ENCODE results near the gene NCOA1.
"Not testable (repeated sequence)": the region's sequence is repeated elsewhere in the genome, so short reads cannot be mapped to it uniquely, and the experiment has no call there.

The NCOA1 gene

GRCh38 chr2:24533574-24533973, 42.5 kb downstream of the NCOA1 start:
- not testable (repeated sequence) for DNase-seq (ENCODE audit: low read depth in 2 of 2)

GRCh38 chr2:24538720-24539119, 47.7 kb downstream of the NCOA1 start:
- DNase-seq (ENCODE audit: low read depth in 2 of 2): no peak

DNA sequence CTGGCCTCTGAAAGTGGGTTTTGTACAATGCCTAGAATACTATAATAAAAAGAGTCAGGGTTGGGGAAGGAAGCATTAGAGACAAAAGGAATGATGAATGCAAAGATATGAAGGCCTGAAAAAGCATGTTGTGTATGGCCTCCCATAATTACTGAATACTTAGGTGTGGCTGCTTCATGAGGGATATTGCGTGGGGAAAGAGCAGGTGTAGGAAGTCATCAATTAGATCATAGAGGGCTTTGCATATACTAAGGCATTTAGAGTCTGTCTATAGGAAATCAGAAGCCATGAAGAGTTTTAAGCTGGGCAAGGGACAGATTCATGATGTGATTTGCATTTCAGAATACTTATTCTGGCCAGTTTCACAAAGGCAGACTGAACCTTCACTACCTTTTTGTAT, 48.2 kb downstream of the NCOA1 start:
- DNase-seq (ENCODE audit: low read depth in 2 of 2): no peak

DNA sequence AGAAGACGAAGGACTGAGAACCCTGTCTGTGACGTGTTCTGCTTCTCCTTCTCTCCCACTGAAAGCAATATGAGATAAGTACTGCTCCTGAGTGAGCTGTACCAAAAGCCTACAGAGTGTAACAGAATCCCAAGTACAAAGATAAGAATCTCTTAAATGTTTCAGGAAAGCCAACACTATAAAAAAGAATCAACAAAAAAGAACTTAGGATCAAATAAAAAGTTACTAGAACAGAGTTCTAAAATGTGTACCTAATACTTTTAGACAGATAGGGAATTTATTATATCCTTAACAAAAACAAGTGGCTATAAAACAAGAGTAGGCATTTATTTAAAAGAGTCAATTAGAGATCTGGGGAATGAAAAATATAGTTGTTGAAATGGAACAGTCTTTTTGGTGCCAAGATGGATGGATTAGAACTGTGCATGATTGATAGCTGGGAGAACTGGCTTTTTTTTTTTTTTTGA, 49.0 kb downstream of the NCOA1 start:
- DNase-seq (ENCODE audit: low read depth in 2 of 2): no peak

DNA sequence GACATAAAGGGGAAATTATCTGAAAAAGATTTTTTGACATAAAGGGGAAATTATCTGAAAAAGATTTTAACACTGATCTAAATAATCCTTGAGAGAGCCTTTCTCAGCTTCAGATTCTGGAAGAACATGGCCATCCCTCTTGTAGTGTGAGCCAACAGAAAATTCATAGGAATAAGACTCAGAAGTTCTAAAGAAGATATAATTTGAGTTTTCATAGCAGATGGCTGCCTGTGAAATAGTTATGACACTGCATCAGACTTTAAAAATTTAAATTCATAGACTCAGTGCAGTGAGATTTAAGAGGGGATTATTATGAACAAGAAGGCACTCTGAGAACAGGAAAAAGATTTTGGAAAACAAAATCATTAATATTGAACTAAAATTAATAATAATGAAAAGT, 50.6 kb downstream of the NCOA1 start:
- DNase-seq (ENCODE audit: low read depth in 2 of 2): no peak

GRCh38 chr2:24542269-24542872, 51.3 kb downstream of the NCOA1 start:
- no peak for DNase-seq (ENCODE audit: low read depth in 2 of 2)

- DNase-seq (ENCODE audit: low read depth in 2 of 2): no peak
Observed at GRCh38 chr2:24543252-24543651, 52.2 kb downstream of the NCOA1 start.

DNA sequence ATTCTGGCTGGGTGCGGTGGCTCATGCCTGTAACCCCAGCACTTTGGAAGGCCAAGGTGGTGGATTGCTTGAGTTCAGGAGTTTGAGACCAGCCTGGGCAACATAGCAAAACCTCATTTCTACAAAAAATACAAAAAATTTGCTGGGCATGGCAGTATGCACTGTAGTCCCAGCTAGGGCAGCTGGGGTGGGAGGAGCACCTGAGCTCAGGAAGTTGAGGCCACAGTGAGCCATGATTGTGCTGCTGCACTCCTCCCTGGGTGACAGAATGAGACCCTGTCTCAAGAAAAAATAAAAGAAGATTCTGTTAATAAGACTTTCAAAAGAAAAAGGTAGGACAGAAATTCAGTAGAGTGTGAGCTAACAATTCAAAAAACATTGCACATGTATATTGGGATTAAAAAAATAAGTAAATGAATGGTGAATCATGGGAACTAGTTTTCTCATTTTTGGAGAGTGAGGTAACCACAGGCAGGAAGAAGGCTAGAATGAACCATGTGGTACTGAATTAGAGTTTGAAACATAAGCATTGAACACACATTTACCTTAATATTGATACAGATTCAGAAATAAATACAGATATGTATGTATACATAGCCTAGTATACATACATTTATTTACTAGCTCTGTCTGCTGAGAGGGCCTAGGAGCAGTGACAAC, 53.5 kb downstream of the NCOA1 start:
- DNase-seq (ENCODE audit: low read depth in 2 of 2): no peak

DNA sequence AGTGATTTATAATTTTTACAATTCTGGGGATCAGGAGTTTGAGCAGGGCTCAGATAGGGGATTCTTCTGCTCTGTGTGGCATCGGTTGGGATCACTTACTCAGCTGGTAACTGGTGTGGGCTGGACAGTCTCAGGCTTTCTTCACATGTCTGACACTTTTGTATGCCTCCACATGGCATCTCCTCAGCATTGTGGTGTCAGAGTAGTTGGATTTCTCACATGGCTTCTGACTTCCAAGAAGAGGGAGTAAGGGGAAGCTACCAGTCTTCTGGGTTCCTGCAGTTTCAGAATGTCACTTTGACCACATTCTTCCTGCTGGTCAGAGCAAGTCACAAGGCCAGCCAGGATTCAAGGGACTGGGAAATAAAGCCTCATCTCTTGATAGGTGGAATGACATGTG, 55.6 kb downstream of the NCOA1 start:
- no peak for DNase-seq (ENCODE audit: low read depth in 2 of 2)

DNA sequence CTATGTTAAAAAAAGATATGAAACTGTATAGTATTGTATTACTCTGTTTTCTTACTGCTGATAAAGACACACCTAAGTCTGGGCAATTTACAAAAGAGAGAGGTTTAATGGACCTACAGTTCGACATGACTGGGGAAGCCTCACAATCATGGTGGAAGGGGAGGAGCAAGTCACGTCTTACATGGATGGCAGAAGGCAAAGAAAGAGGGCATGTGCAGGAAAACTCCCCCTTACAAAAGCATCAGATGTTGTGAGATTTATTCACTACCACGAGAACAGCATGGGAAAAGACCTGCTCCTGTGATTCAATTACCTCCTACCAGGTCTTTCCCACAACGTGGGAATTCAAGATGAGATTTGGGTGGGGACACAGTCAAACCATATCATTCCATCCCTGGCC, 57.0 kb downstream of the NCOA1 start:
- DNase-seq (ENCODE audit: low read depth in 2 of 2): no peak

GRCh38 chr2:24550301-24550700, 59.2 kb downstream of the NCOA1 start:
- not testable (repeated sequence) for DNase-seq (ENCODE audit: low read depth in 2 of 2)

DNA sequence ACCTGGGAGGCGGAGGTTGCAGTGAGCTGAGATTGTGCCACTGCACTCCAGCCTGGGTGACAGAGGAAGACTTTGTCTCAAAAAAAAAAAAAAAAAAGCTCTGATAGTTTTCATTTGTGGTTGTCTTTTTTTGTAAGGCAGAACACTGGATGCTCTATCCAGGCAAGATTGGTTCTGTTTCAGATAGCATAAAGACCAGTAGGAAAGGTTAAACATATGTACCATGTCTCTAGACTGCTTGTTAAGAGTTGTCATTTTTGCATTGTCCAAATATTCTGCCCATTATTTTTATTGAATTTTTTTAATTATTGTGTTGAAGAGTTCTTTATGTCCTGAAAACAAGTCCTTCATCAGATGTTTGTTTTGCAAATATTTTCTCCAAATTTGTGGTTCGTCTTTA, 60.0 kb downstream of the NCOA1 start:
- DNase-seq (ENCODE audit: low read depth in 2 of 2): no peak

GRCh38 chr2:24552836-24553235, 61.8 kb downstream of the NCOA1 start:
- DNase-seq (ENCODE audit: low read depth in 2 of 2): no peak

DNA sequence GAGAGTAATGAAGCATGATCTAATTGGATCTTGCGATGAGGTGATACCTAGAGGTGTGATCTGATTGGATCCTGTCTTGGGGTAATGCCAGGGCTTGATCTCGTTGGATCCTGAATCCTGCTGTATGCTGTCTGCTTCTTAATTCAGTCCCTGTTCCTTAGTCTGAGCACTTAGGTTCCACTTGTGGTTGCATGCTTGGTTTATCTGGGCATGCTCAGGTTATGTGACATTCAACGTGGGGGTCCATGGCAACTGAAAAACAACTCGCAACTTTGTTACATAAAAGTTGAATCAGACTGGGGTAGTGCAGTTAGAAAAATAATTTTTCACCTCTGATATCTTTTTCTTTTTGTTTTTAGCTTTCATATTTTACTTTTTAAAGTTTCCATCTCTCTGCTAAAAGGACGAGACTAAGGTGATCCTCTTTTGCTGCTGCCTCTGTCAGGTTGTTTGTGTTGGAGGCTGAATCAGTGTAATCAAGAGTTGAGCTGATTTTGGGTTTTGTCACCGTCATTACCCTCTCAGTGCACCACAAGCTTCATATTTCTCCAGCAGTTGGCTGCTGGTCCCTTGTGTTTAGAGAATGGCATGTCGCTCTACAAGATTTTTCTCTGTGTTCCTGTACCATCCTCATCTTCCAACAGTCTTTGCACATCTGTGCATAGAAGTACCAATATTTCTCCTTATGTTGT, 67.9 kb downstream of the NCOA1 start:
- no peak for DNase-seq (ENCODE audit: low read depth in 2 of 2)

DNA sequence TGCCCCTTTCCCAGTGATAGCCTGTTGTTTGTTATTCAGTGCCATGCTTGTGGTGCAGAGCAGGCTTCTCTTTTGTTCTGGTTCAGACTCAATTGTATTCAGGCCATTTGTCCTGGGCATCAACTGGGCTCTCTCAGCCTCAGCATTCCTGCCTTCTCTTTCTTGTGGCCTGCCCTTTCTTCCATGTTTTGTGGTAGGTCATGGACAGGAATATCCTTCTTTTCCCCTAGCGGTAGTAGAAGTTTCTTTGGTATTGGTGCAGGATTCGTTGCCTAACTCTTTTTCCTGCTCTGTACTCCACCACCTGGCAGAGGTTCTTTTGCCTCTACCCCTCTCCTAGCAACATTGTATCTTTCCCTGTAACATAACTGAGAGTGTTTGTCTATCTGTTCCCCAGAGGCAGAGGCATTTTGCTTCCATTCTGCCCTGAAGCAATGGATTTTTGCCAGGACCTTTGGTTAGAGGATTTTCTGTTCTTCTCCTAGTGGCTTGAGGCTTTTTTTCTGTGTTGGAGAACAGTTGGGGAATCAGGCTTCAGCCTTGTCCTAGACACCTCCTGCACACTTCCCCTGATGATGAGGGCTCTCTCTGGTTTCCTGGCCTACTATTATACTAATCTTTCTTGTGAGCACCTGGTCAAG, 68.5 kb downstream of the NCOA1 start:
- no peak for DNase-seq (ENCODE audit: low read depth in 2 of 2)

GRCh38 chr2:24565537-24565936, 74.5 kb downstream of the NCOA1 start:
- DNase-seq (ENCODE audit: low read depth in 2 of 2): no peak

DNA sequence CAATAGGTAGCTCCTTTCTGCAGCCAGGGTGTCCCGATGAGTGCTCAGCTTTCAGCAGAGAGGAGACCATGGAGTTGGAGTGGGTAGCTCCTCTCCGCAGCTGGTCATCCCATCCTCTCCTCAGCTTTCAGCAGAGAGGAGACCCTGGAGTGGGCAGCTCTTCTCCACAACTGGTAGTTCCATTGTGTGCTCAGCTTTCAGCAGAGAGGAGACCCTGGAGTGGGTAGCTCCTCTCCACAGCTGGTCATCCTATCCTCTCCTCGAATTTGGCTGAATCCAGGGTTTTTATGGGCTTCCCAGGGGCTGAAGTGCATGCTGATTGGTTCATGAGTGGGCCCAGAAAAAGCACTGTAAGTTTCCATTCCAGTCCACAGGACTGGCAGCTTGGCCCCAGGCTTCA, 75.2 kb downstream of the NCOA1 start:
- DNase-seq (ENCODE audit: low read depth in 2 of 2): no peak

GRCh38 chr2:24566630-24567029, 75.6 kb downstream of the NCOA1 start:
- DNase-seq (ENCODE audit: low read depth in 2 of 2): no peak

DNA sequence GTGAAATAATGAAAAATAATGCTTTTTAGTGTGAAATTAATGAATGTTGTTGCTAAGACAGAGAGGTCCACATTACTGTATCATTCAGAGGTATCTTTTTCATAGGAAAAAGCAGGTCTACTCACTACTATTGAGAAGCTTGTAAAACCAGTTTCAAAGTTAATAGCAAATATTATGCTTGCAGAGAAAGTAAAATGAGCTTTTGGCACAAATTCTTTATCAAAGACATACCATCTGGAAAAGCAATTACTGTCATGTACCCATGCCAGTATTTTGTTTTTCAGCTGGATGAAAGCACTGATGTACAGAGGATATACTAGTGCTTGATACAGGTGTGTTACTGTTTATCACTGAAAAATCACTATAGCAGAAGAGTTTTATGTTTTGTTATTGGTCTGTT, 77.5 kb downstream of the NCOA1 start:
- no peak for DNase-seq (ENCODE audit: low read depth in 2 of 2)

GRCh38 chr2:24569565-24569964, 78.5 kb downstream of the NCOA1 start:
- not testable (repeated sequence) for DNase-seq (ENCODE audit: low read depth in 2 of 2)

DNA sequence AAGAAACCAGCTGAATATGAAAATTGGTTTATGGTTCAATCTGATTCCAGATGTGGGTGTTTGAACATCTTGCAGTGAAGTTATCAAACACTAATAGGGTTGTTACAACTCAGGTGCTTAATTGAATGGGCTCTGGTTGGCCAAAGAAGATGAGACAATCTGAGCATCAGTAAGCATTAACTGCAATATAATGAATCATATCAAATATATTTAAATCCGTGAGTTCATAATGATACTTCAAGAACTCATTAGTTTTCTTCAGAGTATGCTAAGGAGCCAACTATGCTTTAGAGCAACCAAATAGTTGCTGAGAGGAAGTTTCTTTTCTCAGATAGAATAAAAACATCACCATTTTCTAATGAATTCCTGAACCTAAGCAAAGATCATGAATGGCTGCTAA, 79.2 kb downstream of the NCOA1 start:
- no peak for DNase-seq (ENCODE audit: low read depth in 2 of 2)

DNA sequence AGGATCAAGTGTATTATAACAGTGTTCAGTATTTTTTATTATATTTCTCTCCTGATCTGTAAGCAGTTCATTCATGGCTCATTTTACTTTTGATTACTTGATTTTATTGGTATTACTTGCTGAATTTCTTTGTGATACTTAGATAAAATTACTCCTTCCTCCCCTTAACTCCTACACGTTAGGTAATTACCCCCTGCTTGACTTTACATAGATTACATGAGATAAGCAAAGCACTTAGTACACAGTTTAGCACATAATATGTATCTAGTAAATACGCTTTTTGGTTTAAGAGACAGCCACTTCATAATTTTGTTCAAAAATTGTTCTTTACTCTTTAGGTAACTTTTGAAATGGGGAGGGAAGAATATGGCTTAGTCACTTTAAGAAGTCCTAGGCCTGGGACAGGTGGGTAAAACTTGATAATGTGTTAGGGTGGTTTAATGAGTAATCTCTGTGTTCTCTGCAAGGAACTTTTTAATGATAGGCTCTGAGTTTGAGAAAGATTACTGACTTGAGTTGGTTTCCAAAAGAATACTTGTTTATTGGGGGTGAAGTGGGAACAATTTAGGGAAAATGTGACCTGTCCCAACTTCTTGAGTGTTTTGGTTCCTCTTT, 80.9 kb downstream of the NCOA1 start:
- DNase-seq (ENCODE audit: low read depth in 2 of 2): no peak
